SK-N-SH (cell line): Measurements from ENCODE around the gene GHRL. TPM values are rescaled to one million over a fixed set of nuclear protein-coding genes. Genes with fewer than 3 reads are reported as not detected.

Experiments
- CTCF ChIA-PET: fragments of 300-600, 350-600 bp; formaldehyde crosslinking; extraction: SDS; loops from one replicate; lab custom pipeline; 2021; lab: Yijun Ruan, JAX
- POLR2A ChIA-PET: fragments of 350-600 bp; sonication (Branson Sonifier 250); formaldehyde crosslinking; extraction: SDS; loops from one replicate; lab custom pipeline; 2020; ENCODE audit warnings: antibody characterized with exemption, inconsistent platforms; lab: Yijun Ruan, JAX
- DNase-seq: peaks from one replicate; pipeline ENCODE4 v3.0.0; 2012
- H2AFZ ChIP-seq: fragments of 200-600 bp; sonication (generic); 2 replicates; pipeline ENCODE4 v1.8.1; 2016; ENCODE audit warnings: antibody characterized with exemption, mild to moderate bottlenecking, low read depth
- H3F3A ChIP-seq: fragments of 200-600 bp; sonication (generic); replicated peaks from 2 replicates; pipeline ENCODE3; 2016; ENCODE audit warnings: antibody characterized with exemption, mild to moderate bottlenecking; ENCODE audit not compliant: insufficient read depth
- H3K27ac ChIP-seq, 2 experiments: fragments of 200-500 bp in 1 of 2; fragments of 200-600 bp in 1 of 2; sonication (Bioruptor generic) in 1 of 2; sonication (generic), shearing (Covaris generic) in 1 of 2; 2 replicates each; pipeline versions ENCODE4 v1.5.1 to v1.6.1; 2014 to 2016; ENCODE audit warnings: low read depth in 2 of 2, inconsistent platforms in 1 of 2, low read length in 1 of 2, mild to moderate bottlenecking in 1 of 2, mixed read lengths in 1 of 2
- H3K27me3 ChIP-seq: fragments of 200-600 bp; sonication (generic), shearing (Covaris generic); 2 replicates; pipeline ENCODE4 v1.6.1; 2016; ENCODE audit warnings: mixed run types; ENCODE audit not compliant: insufficient read depth
- H3K36me3 ChIP-seq, 2 experiments: fragments of 200-500 bp in 1 of 2; fragments of 200-600 bp in 1 of 2; sonication (Bioruptor generic) in 1 of 2; sonication (generic) in 1 of 2; replicated peaks in 1 of 2; 2 replicates each; pipeline versions ENCODE3 to v1.5.1; 2014 to 2016; ENCODE audit warnings: low read length in 1 of 2, mild to moderate bottlenecking in 1 of 2; ENCODE audit not compliant: insufficient read depth in 2 of 2, control insufficient read depth in 1 of 2
- H3K4me1 ChIP-seq, 2 experiments: fragments of 200-500 bp in 1 of 2; fragments of 200-600 bp in 1 of 2; sonication (Bioruptor generic) in 1 of 2; sonication (generic), shearing (Covaris generic) in 1 of 2; 2 replicates each; pipeline versions ENCODE4 v1.5.1 to v1.6.1; 2014 to 2016; ENCODE audit warnings: low read depth in 1 of 2, low read length in 1 of 2, mixed run types in 1 of 2; ENCODE audit not compliant: insufficient read depth in 2 of 2, control insufficient read depth in 1 of 2
- H3K4me2 ChIP-seq: fragments of 200-600 bp; sonication (generic), shearing (Covaris generic); 2 replicates; pipeline ENCODE4 v1.6.1; 2017; ENCODE audit warnings: mixed run types
- H3K4me3 ChIP-seq, 2 experiments: fragments of 200-500 bp in 1 of 2; fragments of 200-600 bp in 1 of 2; sonication (Bioruptor generic) in 1 of 2; sonication (generic), shearing (Covaris generic) in 1 of 2; 2 replicates each; pipeline versions ENCODE4 v1.5.1 to v1.8.1; 2014 to 2016; ENCODE audit warnings: low read depth in 2 of 2, inconsistent platforms in 1 of 2, low read length in 1 of 2, mild to moderate bottlenecking in 1 of 2, mixed read lengths in 1 of 2, moderate library complexity in 1 of 2
- H3K79me2 ChIP-seq: fragments of 200-600 bp; sonication (generic); 2 replicates; pipeline ENCODE4 v1.8.1; 2017; ENCODE audit warnings: mild to moderate bottlenecking; ENCODE audit not compliant: insufficient read depth
- H3K9ac ChIP-seq: fragments of 200-600 bp; sonication (generic); 2 replicates; pipeline ENCODE4 v1.6.1; 2017; ENCODE audit warnings: mixed run types
- H3K9me2 ChIP-seq: fragments of 200-600 bp; sonication (generic); 2 replicates; pipeline ENCODE4 v1.6.1; 2017; ENCODE audit warnings: mixed run types
- H3K9me3 ChIP-seq: fragments of 200-600 bp; sonication (generic); 2 replicates; pipeline ENCODE4 v1.6.1; 2017; ENCODE audit warnings: mixed run types, mild to moderate bottlenecking, moderate library complexity
- H4K20me1 ChIP-seq: fragments of 200-600 bp; sonication (generic); 2 replicates; pipeline ENCODE4 v1.6.1; 2017; ENCODE audit warnings: mild to moderate bottlenecking, mixed run types; ENCODE audit not compliant: insufficient read depth
- EP300 ChIP-seq, 2 experiments: IDR thresholded peaks; 2 replicates each; pipeline versions ENCODE4 v1.4.0 to v1.6.1; 2012; ENCODE audit warnings: borderline replicate concordance in 1 of 2, low read depth in 1 of 2, low read length in 1 of 2
- EZH2phosphoT487 ChIP-seq: fragments of 200-600 bp; sonication (generic); IDR thresholded peaks from 2 replicates; pipeline ENCODE4 v1.6.1; 2017; ENCODE audit warnings: low read depth, mixed run types, mild to moderate bottlenecking, antibody characterized with exemption, moderate library complexity, borderline replicate concordance
- FOSL2 ChIP-seq: IDR thresholded peaks from 2 replicates; pipeline ENCODE4 v1.4.0; 2012; ENCODE audit warnings: low read depth, mild to moderate bottlenecking, moderate library complexity, borderline replicate concordance
- JUND ChIP-seq: IDR thresholded peaks from 2 replicates; pipeline ENCODE4 v1.4.0; 2012
- MXI1 ChIP-seq: IDR thresholded peaks from 2 replicates; pipeline ENCODE4 v1.6.1; 2012; ENCODE audit warnings: mild to moderate bottlenecking, low read depth, low read length, improper control_type of control experiment
- RAD21 ChIP-seq: IDR thresholded peaks from 2 replicates; pipeline ENCODE4 v1.6.1; 2012; ENCODE audit warnings: mild to moderate bottlenecking, low read length
- RCOR1 ChIP-seq: fragments of 150-350 bp; IDR thresholded peaks from 2 replicates; pipeline ENCODE4 v1.6.1; 2017; ENCODE audit warnings: antibody characterized with exemption, low read length
- SIN3A ChIP-seq: IDR thresholded peaks from 2 replicates; pipeline ENCODE4 v1.6.1; 2012; ENCODE audit warnings: low read depth, mild to moderate bottlenecking, low read length, moderate library complexity, borderline replicate concordance
- TAF1 ChIP-seq: IDR thresholded peaks from 2 replicates; pipeline ENCODE4 v1.6.1; 2012; ENCODE audit warnings: low read depth, mild to moderate bottlenecking, low read length, moderate library complexity, borderline replicate concordance
- TEAD4 ChIP-seq: IDR thresholded peaks from 2 replicates; pipeline ENCODE4 v1.4.0; 2012; ENCODE audit warnings: mild to moderate bottlenecking, borderline replicate concordance; ENCODE audit not compliant: insufficient read depth
- YY1 ChIP-seq: IDR thresholded peaks from 2 replicates; pipeline ENCODE4 v1.4.0; 2012; ENCODE audit warnings: low read depth, mild to moderate bottlenecking
- WGBS: methylation state at CpG from one replicate; pipeline ENCODE4 v1.1.6; 2017; ENCODE audit warnings: low lambda C conversion rate; 5-methylcytosine and 5-hydroxymethylcytosine counted together
- polyA plus RNA-seq, 3 experiments: library from polyadenylated mRNA; depleted of rRNA; stranded (reverse); fragments of >200 nt; gene quantifications; 2 replicates each; pipeline ENCODE4 v1.2.3, GENCODE V29; 2012
- TF ChIP-seq, protein P1 (sequence below): IDR thresholded peaks from 2 replicates; pipeline ENCODE4 v1.4.0; 2012; ENCODE audit warnings: low read depth, borderline replicate concordance
- TF ChIP-seq, protein P2 (sequence below): IDR thresholded peaks from 2 replicates; pipeline ENCODE4; 2012
- TF ChIP-seq, protein P3 (sequence below): fragments of 150-350 bp; IDR thresholded peaks from 2 replicates; pipeline ENCODE4 v1.6.1; 2016; ENCODE audit warnings: mild to moderate bottlenecking, low read depth, low read length
- TF ChIP-seq, protein P4 (sequence below): IDR thresholded peaks from 2 replicates; pipeline ENCODE4 v1.6.1; 2012; ENCODE audit warnings: mild to moderate bottlenecking, low read depth, low read length, moderate library complexity

Gene GHRL
- polyA plus RNA-seq, 1 of the 3 experiments (the other 2 are of a cell fraction): not detected

DNA sequence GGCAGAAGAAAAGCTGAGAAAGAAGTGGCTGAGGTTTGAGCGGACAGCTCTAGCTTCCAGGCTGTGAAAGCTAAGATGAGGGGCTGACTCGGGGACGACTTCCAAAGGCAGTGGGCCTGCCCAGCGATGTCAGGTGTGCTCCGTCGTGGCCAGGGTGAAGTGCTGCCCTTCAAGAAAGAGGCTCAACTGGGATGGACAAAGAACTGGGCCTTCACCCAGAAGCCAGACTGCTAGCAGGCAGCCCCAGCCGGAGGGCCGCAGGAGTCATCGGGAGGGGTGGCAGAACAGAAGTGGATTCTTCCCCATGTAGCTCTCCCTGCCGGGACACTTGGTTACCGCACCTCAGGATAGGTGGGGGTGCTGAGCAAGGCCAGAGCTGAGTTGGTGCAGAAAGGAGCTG, 41.3 kb upstream of the GHRL start:
- Histone ChIP-seq H3K4me3 (no peak overlapping the region), H3K36me3 (no peaks in the 10 kb centered on the region), H3K9me3 (no peaks in the 10 kb centered on the region), H3K27ac (no peak overlapping the region), H4K20me1 (no peaks in the 10 kb centered on the region), H3F3A (no peaks in the 10 kb centered on the region), H3K27me3 (peaks cover 35% of the 10 kb centered on the region; the same call in 1 of the 2 replicates), H3K9ac (no peak overlapping the region)
- TF ChIP-seq MXI1: no peak
- TF ChIP-seq, protein P1, sequence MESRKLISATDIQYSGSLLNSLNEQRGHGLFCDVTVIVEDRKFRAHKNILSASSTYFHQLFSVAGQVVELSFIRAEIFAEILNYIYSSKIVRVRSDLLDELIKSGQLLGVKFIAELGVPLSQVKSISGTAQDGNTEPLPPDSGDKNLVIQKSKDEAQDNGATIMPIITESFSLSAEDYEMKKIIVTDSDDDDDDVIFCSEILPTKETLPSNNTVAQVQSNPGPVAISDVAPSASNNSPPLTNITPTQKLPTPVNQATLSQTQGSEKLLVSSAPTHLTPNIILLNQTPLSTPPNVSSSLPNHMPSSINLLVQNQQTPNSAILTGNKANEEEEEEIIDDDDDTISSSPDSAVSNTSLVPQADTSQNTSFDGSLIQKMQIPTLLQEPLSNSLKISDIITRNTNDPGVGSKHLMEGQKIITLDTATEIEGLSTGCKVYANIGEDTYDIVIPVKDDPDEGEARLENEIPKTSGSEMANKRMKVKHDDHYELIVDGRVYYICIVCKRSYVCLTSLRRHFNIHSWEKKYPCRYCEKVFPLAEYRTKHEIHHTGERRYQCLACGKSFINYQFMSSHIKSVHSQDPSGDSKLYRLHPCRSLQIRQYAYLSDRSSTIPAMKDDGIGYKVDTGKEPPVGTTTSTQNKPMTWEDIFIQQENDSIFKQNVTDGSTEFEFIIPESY: no peak
- TF ChIP-seq, all 33 proteins: peak for 0
- Histone ChIP-seq H3K4me1 (no peaks in the 10 kb centered on the region), H3K79me2 (no peaks in the 10 kb centered on the region), H3K9me2 (no peaks in the 10 kb centered on the region), H3K4me2 (no peak overlapping the region), H2AFZ (no peak overlapping the region)
- DNase-seq: no peak
- POLR2A ChIA-PET: no interaction called here
- WGBS: 71% methylated on average over 3 of the region's 11 CpGs
- CTCF ChIA-PET: interaction anchor here (0.9 to 2.7 kb wide), 3 partner anchors 10 to 405 kb away, joined by 3 to 19 read pairs (median 5); no protein-coding TSS in a partner anchor

DNA sequence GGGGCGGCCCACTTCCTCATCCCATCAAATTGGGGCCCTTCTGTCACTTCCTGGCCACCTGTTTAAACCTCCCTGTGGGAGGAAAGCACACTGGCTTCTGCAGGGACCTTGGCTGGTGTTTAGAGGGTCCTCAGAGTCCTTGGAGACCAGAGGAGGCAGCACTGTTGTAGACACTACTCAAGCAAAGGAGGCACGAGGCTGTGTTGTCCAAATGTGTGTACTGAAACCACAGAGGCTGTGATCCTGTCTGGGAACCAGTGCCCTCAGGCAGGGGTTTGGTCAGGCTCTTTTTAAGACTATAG, 40.6 kb upstream of the GHRL start:
- H3K27me3 ChIP-seq: peaks cover 39% of the 10 kb centered on the region; the same call in 1 of the 2 replicates
- CTCF ChIA-PET: interaction anchor here (1.3 kb wide), 1 partner anchor 406 kb away, joined by 5 read pairs; no protein-coding TSS in a partner anchor
- no peak for TF ChIP-seq SIN3A
- no peak for TF ChIP-seq JUND
- no peak for TF ChIP-seq FOSL2
- TF ChIP-seq TAF1: no peak
- TF ChIP-seq YY1: no peak
- TF ChIP-seq, protein P2, sequence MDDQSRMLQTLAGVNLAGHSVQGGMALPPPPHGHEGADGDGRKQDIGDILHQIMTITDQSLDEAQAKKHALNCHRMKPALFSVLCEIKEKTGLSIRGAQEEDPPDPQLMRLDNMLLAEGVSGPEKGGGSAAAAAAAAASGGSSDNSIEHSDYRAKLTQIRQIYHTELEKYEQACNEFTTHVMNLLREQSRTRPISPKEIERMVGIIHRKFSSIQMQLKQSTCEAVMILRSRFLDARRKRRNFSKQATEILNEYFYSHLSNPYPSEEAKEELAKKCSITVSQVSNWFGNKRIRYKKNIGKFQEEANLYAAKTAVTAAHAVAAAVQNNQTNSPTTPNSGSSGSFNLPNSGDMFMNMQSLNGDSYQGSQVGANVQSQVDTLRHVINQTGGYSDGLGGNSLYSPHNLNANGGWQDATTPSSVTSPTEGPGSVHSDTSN: no peak
- TF ChIP-seq, protein P3, sequence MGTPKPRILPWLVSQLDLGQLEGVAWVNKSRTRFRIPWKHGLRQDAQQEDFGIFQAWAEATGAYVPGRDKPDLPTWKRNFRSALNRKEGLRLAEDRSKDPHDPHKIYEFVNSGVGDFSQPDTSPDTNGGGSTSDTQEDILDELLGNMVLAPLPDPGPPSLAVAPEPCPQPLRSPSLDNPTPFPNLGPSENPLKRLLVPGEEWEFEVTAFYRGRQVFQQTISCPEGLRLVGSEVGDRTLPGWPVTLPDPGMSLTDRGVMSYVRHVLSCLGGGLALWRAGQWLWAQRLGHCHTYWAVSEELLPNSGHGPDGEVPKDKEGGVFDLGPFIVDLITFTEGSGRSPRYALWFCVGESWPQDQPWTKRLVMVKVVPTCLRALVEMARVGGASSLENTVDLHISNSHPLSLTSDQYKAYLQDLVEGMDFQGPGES: no peak
- TF ChIP-seq EP300 (IDR thresholded peaks at IDR 0.05; ENCODE audit: borderline replicate concordance in 1 of 2, low read depth in 1 of 2, low read length in 1 of 2): no peak
- TF ChIP-seq RCOR1: no peak
- TF ChIP-seq, protein P4, sequence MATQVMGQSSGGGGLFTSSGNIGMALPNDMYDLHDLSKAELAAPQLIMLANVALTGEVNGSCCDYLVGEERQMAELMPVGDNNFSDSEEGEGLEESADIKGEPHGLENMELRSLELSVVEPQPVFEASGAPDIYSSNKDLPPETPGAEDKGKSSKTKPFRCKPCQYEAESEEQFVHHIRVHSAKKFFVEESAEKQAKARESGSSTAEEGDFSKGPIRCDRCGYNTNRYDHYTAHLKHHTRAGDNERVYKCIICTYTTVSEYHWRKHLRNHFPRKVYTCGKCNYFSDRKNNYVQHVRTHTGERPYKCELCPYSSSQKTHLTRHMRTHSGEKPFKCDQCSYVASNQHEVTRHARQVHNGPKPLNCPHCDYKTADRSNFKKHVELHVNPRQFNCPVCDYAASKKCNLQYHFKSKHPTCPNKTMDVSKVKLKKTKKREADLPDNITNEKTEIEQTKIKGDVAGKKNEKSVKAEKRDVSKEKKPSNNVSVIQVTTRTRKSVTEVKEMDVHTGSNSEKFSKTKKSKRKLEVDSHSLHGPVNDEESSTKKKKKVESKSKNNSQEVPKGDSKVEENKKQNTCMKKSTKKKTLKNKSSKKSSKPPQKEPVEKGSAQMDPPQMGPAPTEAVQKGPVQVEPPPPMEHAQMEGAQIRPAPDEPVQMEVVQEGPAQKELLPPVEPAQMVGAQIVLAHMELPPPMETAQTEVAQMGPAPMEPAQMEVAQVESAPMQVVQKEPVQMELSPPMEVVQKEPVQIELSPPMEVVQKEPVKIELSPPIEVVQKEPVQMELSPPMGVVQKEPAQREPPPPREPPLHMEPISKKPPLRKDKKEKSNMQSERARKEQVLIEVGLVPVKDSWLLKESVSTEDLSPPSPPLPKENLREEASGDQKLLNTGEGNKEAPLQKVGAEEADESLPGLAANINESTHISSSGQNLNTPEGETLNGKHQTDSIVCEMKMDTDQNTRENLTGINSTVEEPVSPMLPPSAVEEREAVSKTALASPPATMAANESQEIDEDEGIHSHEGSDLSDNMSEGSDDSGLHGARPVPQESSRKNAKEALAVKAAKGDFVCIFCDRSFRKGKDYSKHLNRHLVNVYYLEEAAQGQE: no peak
- no peak for TF ChIP-seq TEAD4
- TF ChIP-seq EZH2phosphoT487: no peak
- TF ChIP-seq, protein P1: no peak
- no peak for TF ChIP-seq RAD21

More for the DNA sequence above, 40.6 kb upstream of the GHRL start:
- Histone ChIP-seq H3K9me3 (no peaks in the 10 kb centered on the region), H4K20me1 (no peaks in the 10 kb centered on the region), H3K4me1 (no peaks in the 10 kb centered on the region), H3K4me3 (no peak overlapping the region), H3K36me3 (no peaks in the 10 kb centered on the region), H3K9me2 (no peaks in the 10 kb centered on the region), H3F3A (no peaks in the 10 kb centered on the region), H3K27ac (no peak overlapping the region), H3K9ac (no peak overlapping the region), H3K4me2 (no peak overlapping the region), H3K79me2 (no peaks in the 10 kb centered on the region), H2AFZ (no peak overlapping the region)
- WGBS: 32% methylated on average over 2 of the region's 2 CpGs
- no peak for DNase-seq
- POLR2A ChIA-PET: no interaction called here
